GM12865 (cell line): ENCODE data around the gene ATXN1L.
"Not testable (repeated sequence)": the region's sequence is repeated elsewhere in the genome, so short reads cannot be mapped to it uniquely, and the experiment has no call there.

Experiments used
- DNase-seq: peaks from one replicate; pipeline ENCODE4 v3.0.0; 2010; ENCODE audit warnings: low read depth
- H3K4me3 ChIP-seq: 2 replicates; pipeline ENCODE4 v1.5.1; 2011; ENCODE audit warnings: mild to moderate bottlenecking, low read depth, low read length, control low read depth
- TF ChIP-seq, protein P1 (sequence below): IDR thresholded peaks from 2 replicates; pipeline ENCODE4 v1.5.1; 2011; ENCODE audit warnings: low read length, control low read depth, low read depth, inconsistent platforms; ENCODE audit not compliant: insufficient read depth; ENCODE audit errors: missing control alignments

ATXN1L gene

DNA sequence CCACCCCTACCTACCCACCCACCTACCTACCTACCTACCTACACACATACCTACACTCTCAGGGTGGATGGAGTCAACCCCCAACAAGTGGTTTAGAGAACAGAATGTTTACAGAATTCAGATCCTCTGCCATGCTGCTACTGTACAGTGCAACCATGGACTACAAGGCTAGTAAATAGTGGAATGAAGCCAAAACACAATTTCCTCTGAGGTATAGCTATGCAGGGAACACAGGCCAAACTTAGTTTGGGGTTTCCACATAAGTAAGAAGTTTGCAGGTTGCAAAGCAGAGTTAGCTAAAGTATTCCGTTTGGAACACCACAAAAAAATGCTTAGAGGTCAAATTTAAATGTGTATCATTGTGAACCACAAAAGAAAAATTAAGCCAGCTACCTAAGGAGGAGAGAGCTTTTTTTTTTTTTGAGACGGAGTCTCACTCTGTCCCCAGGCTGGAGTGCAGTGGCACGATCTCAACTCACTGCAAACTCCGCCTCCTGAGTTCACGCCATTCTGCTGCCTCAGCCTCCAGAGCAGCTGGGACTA is 34.4 kb upstream of the ATXN1L start:
- TF ChIP-seq, protein P1, sequence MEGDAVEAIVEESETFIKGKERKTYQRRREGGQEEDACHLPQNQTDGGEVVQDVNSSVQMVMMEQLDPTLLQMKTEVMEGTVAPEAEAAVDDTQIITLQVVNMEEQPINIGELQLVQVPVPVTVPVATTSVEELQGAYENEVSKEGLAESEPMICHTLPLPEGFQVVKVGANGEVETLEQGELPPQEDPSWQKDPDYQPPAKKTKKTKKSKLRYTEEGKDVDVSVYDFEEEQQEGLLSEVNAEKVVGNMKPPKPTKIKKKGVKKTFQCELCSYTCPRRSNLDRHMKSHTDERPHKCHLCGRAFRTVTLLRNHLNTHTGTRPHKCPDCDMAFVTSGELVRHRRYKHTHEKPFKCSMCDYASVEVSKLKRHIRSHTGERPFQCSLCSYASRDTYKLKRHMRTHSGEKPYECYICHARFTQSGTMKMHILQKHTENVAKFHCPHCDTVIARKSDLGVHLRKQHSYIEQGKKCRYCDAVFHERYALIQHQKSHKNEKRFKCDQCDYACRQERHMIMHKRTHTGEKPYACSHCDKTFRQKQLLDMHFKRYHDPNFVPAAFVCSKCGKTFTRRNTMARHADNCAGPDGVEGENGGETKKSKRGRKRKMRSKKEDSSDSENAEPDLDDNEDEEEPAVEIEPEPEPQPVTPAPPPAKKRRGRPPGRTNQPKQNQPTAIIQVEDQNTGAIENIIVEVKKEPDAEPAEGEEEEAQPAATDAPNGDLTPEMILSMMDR, result no peak
- H3K4me3 ChIP-seq, result no peak overlapping the region
- DNase-seq, result no peak

DNA sequence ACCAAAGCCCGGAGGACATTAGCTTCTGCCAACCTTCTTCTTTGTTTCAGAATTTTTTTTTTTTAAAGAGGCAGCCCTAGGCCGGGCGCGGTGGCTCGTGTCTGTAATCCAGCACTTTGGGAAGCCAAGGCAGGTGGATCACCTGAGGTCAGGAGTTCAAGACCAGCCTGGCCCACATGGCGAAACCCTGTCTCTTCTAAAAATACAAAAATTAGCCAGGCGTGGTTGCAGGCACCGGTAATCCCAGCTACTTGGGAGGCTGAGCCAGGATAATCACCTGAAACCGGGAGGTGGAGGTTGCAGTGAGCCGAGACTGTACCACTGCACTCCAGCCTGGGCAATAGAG is 28.6 kb upstream of the ATXN1L start:
- peak overlapping the region; percentile 55 for H3K4me3 ChIP-seq
- peak; percentile 61 for DNase-seq

DNA sequence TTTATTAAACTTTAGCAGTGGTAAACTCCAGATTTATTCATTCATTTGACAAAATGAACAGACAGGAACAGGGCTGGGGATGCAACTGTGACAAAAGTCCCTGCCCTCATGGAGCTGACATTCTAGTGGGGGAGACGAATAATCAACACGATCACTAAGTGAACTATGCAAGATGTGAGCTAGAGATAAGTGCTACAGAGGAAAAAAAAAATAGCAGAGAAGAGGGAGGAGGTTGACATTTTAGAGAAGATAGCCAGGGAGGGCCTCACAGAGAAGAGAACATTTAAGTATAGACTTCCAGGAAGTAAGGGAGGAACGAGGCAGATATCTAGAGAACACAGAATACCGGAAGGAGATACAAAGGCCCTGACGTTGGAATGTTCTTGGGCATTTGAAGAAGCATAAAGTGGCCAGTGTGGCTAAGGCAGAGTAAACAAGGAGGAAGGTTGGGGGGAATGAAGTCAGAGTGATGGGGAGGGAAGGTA is 19.2 kb upstream of the ATXN1L start:
- TF ChIP-seq, protein P1, result no peak
- no peak overlapping the region for H3K4me3 ChIP-seq
- DNase-seq, result no peak

DNA sequence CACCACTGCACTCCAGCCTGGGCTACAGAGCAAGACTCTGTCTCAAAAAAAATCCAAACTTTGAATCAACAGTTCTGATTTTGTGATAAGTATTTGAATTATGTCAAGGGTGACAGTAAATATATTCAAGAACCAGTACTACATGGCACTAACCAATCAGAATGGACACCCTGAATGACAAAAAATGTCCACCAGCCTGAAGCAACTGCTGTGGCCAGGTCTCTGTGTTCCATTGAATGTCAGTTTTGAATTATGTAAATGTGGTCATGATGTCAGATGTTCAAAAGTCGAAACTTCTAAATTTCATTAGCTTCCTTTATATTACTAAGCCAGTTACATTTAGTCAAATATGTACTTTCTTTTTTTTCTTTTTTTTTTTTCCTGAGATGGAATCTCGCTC is 15.4 kb upstream of the ATXN1L start:
- TF ChIP-seq, protein P1, result no peak
- peak; percentile 57 for DNase-seq
- no peak overlapping the region for H3K4me3 ChIP-seq

DNA sequence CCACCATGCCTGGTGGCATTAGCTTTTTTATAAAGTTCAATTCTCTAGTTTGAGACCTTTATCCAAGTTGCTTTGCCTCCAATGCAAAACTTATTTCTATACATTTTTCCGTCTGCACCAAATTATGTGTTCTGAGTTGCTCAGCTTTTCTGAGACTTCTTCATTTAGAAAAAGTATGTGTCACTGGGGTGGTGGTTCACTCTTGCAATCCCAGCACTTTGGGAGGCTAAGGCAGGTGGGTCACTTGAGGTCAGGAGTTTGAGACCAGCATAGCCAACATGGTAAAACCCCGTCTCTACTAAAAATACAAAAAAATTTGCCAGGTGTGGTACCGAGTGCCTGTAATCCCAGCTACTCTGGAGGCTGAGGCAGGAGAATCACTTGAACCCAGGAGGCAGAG is 14.1 kb upstream of the ATXN1L start:
- DNase-seq, result not testable (repeated sequence)

DNA sequence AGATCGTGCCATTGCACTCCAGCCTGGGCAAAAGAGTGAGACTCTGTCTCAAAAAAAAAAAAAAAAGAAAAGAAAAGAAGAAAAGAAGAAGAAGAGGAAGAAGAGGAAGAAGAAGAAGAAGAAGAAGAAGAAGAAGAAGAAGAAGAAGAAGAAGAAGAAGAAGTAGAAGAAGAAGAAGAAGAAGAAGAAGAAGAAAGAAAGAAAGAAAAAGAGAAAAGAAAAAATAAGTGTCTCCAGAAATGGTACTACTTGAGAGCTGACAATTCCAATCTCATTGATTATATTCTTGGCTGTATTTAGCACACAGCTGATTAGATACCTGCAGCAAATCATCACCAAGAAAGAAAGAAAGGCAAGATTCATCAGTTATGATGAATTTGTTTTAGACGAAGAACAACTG is 13.7 kb upstream of the ATXN1L start:
- DNase-seq, H3K4me3 ChIP-seq: not testable (repeated sequence)

More for the DNA sequence above, 14.1 kb upstream of the ATXN1L start:
- not testable (repeated sequence) for H3K4me3 ChIP-seq

DNA sequence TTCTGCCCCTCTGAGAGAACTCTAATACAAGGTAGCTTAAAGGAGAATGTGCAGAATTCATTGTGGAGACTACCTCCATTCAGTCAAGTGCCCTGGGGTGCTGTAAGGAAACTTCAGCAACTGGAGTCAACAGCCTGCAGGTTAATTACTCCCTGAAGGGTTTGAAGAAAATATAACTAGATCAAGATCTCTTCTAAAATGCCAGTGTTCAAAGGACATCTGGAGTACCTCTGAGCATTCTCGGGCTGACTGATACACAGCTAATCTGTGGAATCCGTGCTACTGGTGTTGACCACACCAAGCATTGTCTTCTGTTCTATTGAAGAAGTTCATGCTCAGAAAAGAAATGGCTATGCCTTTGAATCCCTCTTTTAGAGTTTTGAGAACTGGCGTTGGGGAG is 11.5 kb upstream of the ATXN1L start:
- TF ChIP-seq, protein P1, result no peak
- no peak overlapping the region for H3K4me3 ChIP-seq
- no peak for DNase-seq

DNA sequence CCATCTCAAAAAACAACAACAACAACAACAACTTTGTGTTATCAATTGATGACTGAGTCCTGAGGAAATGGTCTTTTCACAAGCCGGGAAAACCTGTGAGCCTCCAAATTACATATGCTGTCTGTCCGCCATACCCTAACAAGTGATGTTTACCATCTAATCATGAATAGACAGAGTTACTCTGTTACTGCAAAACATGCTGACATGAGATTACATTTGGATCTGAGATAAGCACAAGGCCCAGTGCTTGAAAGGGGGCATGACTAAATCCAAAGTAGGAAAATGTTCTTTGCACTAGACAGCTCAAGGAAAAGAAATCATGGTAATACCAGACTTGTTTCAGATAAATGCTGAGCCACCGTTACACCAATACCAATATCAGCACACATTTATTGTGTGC is 8.6 kb upstream of the ATXN1L start:
- TF ChIP-seq, protein P1, result no peak
- DNase-seq, result no peak
- no peak overlapping the region for H3K4me3 ChIP-seq

DNA sequence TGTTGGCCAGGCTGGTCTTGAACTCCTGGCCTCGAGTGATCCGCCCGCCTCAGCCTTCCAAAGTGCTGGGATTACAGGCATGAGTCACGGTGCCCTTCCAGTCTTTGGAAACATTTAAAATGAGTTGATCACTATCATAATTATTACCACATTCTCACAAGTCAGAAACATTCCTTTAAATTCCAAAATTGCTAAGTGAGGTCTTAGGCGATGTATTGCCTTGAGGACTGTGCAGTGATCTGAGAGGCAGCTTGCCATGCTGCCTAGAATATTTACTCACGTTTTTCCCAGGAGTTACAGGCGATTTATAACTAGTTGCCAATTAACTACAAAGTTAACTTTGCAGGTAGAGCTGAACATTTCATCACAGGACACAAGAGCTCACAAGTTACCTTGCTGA is 5.7 kb upstream of the ATXN1L start:
- H3K4me3 ChIP-seq, result no peak overlapping the region
- TF ChIP-seq, protein P1, result no peak
- DNase-seq, result no peak
